T-helper 2 cell treated with Interferon-gamma antibody and Interleukin-4, amounts not matched to agents 100 ng/mL and 5 ng/mL, for 36 hours (primary cell): Measurements from ENCODE around the gene NDUFAF4. TPM values are rescaled to one million over a fixed set of nuclear protein-coding genes. Genes with fewer than 3 reads are reported as not detected.

Source experiments
- intact Hi-C: fragments of 100-400 bp; cut with micrococcal nuclease; formaldehyde crosslinking; loops from one replicate; pipeline ENCODE4 v1.15.1; 2023
- total RNA-seq: library from RNA; stranded (reverse); gene quantifications from 2 replicates; pipeline ENCODE4 v1.2.3, GENCODE V29; 2022

Gene NDUFAF4
- total RNA-seq, 1 donor from 2014 or later: 41.7 TPM

DNA sequence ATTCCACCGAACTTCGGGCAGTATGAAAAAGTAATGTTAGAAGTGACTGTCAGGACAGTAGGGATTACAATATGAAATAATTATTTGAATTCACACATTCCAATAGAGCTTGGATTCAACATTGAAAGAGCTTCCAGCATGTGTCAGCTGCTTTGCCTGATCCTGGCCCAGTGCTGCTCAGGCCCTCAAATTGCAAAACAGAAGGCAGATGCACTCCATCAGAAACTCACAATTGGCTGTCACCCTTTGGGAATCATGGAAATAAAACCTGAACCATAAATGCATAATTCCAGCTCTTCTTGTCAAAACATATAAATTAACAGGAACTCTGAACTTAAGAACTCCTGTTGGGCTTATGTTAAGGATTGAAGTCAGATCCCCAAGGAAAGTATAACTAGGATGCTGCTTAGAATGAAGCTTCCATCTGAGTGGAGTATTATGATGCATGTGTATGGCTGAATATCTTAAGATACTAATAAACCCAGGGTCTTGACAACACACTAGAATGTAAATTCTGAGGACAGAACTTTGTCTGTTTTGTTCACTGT, 1.8 kb upstream of the NDUFAF4 start:
- intact Hi-C loops: loop anchor here (5.0 kb wide), 1 partner anchor 357 kb away; no protein-coding TSS in a partner anchor

DNA sequence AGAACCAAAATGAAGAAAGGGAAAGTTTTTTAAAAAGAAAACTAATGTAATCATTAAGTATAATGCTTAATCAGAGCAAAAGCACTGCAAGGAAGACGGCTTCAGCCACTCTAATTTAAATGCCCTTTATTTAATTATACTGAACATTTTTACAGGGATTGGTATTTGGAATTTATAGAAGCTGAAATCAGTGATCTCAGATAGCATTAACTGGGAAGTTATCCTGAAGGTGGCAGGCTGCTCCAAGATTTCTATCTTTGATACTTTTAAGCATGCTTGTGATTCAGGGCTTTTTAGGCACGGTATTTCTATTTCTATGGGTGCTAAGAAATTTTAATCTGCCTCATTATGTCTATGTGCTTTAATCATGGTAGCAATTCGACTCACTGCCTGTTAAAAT, 1.3 kb upstream of the NDUFAF4 start:
- intact Hi-C loops: loop anchor here (5.0 kb wide), 1 partner anchor 357 kb away; no protein-coding TSS in a partner anchor

DNA sequence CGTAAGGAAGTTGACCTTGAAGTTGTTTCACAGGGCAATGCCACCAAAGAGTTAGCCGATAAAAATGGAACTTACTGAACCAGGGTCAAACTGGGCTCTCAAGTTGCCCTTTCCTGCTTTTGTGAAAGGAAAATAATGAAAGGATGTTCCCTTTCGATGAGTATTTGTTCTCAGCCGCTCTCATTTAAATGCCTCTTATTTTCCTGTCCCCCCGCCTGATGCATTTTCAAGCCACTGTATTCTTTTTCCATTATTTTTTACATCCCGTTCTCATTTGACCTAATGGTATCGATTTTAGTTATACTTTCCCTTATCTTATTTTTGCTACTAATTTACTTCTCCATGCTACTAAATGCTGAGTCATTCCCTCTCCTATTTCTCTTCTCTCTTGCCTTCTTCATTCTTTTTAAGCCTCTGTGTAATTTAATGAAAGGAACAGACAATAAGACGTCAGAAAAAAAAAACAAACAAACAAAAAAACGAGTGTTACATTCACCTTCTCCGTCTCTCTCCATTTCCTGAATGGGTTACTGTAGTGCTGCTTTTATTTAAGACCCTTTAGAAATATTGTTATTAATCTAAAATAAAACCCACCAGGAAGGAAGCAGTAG, 655 bp upstream of the NDUFAF4 start:
- intact Hi-C loops: loop anchor here (1.0 to 5.0 kb wide), 2 partner anchors 9 to 356 kb away; no protein-coding TSS in a partner anchor

DNA sequence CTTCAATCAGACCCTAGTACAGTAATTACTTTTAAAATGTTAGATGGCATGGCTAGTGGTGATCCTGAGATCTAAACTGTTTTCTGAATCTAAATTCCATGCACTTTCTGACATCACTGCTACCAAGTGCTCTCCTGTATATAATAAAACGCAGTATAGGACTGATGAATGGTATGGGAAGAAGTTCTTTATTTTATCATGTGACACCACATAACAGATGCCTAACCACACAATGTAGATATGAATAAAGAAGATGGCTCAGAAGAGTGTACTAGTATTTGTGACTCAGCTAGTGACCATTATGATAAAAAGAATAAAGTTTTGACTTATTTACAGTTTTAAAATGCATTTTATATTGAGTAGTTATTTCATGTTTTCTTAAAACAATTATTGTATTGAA, 8.5 kb downstream of the NDUFAF4 start:
- intact Hi-C loops: loop anchor here (5.0 kb wide), 1 partner anchor 33 kb away; the partner anchor contains the start of gene KLHL32

DNA sequence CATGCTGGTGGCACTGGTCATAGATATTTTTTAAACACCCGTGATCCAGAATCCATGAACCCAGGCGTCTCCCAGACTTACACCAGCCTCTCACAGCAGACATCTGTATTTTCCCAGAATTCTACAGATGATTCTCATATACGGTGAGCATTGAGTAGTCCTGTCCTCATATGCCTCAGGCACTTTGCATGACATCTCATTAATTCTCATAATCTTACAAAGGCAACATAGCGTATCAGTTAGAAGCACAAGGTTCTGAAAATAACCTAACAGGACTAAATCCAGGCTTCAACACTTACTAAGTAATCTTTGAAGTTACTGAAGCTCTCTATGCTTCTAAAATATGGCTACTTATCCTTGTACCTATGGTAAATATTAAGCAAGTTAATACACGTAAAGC, 8.9 kb downstream of the NDUFAF4 start:
- intact Hi-C loops: loop anchor here (5.0 kb wide), 1 partner anchor 34 kb away; the partner anchor contains the start of gene KLHL32

DNA sequence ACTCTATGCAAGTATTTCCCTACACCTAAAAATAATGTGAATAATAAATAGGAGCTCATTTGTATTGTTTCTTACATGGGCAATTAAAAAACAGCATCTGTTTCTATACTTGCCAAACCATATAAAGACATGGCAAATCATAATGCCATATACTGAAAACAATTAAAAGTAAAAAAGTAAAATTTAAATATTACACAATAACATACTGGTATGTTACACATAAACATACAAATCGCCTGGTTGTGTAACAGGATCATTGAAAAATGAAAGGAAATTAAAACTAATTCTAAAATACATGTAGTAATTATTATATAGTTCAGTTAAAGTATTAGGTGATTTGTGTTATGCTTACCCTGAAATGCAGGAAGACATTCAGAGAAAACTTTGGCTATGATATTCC, 11.2 kb downstream of the NDUFAF4 start:
- intact Hi-C loops: loop anchor here (5.0 kb wide), 1 partner anchor 36 kb away; the partner anchor contains the start of gene KLHL32

DNA sequence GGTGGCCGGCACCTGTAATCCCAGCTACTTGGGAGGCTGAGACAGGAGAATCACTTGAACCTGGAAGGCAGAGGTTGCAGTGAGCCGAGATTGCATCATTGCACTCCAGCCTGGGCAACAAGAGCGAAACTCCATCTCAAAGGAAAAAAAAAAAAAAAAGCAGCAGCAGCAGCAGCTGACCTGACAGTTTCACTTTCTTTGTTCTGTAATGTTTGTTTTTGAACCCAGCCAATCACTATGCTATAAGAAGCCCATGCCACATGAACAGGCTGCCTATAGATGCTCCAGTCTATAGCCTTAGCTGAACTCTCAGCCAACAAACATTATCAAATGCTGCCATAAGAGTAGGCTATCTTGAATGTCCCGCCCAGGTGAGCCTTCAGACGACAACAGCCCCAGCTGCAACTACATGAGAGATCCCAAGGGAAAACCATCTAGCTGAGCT, 12.5 kb downstream of the NDUFAF4 start:
- intact Hi-C loops: loop anchor here (1.0 to 5.0 kb wide), 2 partner anchors 12 to 37 kb away; partner anchors contain the start of genes KLHL32 and NDUFAF4

- intact Hi-C loops: no loop called here
These were observed 19.5 kb downstream of the NDUFAF4 start for GRCh38 chr6:96878143-96878542.

DNA sequence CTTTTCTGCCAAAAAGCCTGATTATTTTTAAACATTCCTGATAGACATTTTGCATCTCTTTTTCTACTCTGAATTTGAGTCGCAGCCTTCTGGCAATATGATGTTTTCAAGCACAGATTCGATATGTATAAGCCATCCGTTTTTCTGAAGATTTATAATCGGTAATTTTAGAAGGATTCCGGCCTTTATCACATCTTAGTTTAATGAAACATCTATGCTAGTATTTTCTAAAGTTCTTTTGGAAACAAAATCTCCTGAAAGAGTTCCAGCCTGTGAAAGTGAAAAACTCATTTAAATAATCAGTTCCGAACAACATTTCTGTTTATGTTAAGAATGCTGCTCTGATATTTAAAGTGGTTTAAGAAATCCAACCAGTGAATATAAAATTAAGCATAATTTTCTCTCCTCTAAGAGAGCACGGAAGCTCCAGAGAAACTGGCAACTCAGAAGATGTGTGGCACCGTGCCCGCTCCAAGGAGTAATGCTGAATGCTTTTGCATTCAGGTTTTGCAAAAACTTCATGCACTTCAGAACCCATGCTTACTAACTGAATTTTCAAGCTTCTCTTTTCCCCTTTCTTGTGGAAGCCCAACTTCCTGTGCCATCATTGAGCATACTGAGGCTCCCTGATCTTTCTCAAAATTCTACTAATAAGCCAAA, 20.7 kb downstream of the NDUFAF4 start:
- intact Hi-C loops: no loop called here

DNA sequence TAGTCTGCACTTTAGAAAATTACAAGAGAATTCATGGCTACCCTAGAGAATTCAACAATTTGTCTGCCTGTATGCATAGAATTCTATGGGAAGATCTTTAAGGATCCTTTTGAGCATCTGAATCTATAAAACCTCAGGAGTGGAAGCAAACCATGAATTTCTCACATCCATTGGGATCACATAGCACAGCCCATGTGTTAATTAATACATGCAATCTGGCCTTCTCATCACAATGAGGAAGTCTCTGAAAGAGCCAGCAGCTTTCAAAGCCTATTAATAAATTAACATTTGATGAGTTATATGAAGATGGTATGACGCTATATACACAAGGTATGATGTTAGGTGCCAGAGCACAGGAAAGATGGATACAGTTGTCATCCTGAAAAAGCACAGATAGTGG, 24.7 kb downstream of the NDUFAF4 start:
- intact Hi-C loops: no loop called here

DNA sequence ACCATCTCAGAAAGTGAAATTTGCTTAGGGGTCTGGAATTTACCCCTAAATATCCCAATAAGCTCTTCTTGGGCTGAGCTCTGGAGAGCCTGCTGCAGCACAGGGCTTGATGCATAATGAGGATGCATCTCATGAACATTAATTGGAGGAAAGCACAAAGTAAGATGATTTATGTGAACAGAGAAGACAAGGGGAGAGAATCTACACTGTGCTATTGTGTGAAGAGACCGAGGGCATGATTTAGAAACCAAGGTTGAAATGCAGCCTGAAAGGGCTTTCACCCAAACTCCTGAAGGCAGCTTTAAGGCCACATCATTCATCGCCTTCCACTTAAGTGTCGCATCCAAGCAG, 32.7 kb downstream of the NDUFAF4 start:
- intact Hi-C loops: no loop called here

DNA sequence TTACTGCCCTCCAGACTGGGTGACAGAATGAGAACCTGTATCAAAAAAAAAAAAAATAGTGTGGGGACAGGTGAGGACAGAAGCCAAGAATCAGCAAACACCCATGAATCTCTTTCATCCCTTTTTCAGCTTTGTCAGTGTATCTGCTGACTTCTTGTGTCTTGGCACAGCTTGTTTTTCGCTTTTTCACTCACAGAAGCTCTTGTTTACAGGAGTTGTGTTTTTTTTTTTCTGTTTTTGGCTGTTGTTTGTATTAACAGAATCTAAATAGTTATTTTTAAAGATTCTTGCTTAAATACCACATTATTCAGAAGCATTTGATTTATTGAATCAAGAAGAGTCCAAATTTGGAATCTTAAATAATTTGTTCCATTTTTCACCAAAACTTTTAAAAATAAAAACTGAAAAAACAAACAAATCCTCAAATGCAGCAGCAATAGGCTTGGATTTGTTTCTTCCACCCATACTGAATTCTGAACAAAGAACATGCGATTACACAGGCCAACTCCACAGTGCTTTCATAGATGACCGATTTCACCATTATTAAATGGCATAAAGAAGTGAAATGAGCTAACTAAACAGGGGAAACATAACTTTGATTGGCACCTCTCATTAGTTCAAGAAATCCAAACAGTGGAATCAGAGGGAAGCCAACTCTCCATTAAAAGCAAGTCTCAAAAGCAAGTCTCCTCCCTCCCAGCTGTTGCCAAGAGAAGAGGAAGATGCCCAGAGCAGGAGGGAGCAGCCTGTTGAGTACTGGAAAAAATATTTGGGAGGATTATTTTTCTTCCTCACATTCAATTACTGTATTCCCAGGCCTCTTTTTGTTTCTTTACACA, 33.3 kb downstream of the NDUFAF4 start:
- intact Hi-C loops: no loop called here

- intact Hi-C loops: no loop called here
These were observed 35.1 kb downstream of the NDUFAF4 start for GRCh38 chr6:96862560-96862959.

- intact Hi-C loops: no loop called here
These were observed 36.1 kb downstream of the NDUFAF4 start for GRCh38 chr6:96861588-96861987.

GRCh38 chr6:96856856-96857255, 40.8 kb downstream of the NDUFAF4 start:
- intact Hi-C loops: no loop called here

DNA sequence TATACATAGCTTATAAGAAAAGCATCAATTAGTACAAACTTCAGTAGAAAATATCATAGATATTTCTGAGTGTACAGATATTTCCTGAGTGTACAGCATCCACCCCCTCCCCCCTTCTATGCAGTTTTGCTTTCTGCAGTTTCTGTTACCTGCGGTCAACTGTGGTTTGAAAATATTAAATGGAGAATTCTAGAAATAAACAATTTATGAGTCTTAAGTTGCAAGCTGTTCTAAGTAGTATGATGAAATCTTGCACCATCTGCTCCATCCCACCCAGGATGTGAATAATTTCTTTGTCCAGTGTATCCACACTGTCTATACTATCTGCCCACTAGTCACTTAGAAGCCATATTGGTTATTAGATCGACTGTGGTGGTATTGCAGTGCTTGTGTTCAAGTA, 44.6 kb downstream of the NDUFAF4 start:
- intact Hi-C loops: no loop called here

DNA sequence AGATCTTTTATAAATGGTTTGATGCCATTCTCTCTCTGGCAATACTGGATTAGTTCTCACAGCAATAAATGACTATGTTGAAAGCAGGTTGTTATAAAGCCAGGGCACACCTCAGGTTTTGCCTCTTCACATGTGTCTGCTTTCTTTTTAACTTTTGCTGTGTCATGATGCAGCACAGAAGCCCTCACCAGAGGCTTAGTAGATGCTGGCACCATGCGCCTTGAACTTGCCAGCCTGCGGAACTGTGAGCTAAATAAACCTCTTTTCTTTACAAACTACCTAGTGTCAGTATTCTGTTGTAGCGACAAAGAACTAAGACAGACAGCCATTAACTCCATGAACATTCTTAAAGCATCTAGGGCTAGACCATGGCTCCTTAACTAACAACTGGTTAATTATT, 45.1 kb downstream of the NDUFAF4 start:
- intact Hi-C loops: no loop called here

DNA sequence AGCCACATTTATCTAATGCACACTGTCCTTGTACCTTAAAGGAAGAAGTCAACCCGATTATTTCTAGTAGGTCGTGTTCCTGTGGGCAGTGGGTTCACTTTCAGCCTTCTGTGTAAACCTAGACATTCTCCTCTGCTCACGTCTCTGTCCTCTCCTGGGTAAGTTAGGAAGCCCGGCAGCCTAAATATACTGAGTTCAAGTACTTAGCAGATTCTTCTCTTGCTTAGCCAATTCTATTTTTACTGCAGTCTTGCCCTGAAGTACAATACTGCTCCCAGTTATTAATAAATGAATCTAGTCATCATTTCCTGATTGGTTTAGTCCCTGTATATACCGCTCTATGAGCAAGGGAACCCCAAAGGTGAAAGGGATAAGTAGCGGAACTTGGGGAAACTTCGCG, 45.8 kb downstream of the NDUFAF4 start:
- intact Hi-C loops: no loop called here

GRCh38 chr6:96849615-96850014, 48.1 kb downstream of the NDUFAF4 start:
- intact Hi-C loops: no loop called here

DNA sequence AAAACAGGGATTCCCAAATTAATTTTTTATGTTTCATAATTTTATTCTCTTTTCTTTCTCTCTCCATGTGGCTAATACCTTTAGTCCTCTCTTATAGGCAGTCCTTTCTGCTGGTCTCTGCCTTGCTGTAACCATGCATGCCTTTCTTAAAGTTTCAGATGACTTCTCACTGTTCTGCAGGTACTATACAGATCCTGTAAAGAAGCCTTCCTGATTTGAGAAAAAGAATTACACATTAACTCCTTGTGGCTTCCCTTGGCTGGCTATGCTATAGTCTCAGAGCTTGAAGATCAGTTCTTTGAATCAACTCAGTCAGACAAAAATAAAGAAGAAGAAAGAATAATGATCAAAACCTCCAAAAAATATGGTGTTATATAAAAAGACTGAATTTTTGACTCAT, 53.2 kb downstream of the NDUFAF4 start:
- intact Hi-C loops: no loop called here

DNA sequence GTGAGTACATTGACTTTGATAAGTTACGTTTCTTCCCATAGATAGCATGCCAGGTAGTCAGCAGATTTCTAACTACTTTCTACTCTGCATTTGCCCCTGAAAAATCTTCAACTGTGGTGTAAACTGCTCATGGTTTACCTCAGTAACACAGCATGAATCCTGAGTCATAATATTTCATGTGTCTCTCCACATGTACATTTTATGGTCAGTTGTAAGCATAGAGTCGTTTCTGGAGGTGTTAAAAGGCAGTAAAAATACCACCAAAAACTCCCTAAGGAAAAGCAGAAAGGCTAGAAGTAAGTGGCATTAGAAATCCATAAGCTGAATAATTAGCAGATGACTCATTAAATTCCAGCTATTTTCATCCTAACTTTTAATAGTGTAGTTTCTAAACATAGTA, 56.3 kb downstream of the NDUFAF4 start:
- intact Hi-C loops: no loop called here
